DOHH2 (cell line): Measurements from ENCODE around the gene PPM1G.

Source experiments
- H3F3A ChIP-seq: fragments of 200-600 bp; sonication (generic), shearing (Covaris generic); 2 replicates; pipeline ENCODE4 v1.6.0; 2016; ENCODE audit warnings: antibody characterized with exemption, mild to moderate bottlenecking; ENCODE audit not compliant: control insufficient read depth, insufficient read depth
- H3K27ac ChIP-seq: fragments of 200-600 bp; sonication (generic); 2 replicates; pipeline ENCODE4 v1.5.1; 2014; ENCODE audit warnings: low read depth, mild to moderate bottlenecking, low read length, moderate library complexity
- H3K27me3 ChIP-seq: fragments of 200-600 bp; sonication (generic); 2 replicates; pipeline ENCODE4 v1.6.1; 2014; ENCODE audit warnings: mild to moderate bottlenecking, low read length, mixed read lengths; ENCODE audit not compliant: control insufficient read depth
- H3K36me3 ChIP-seq: fragments of 200-600 bp; sonication (generic); 2 replicates; pipeline ENCODE4 v1.6.1; 2014; ENCODE audit warnings: mild to moderate bottlenecking, low read length, moderate library complexity, mixed read lengths; ENCODE audit not compliant: control insufficient read depth
- H3K4me1 ChIP-seq: fragments of 200-600 bp; sonication (generic); 2 replicates; pipeline ENCODE4 v1.6.1; 2014; ENCODE audit warnings: mild to moderate bottlenecking, low read length, mixed read lengths; ENCODE audit not compliant: control insufficient read depth
- H3K4me2 ChIP-seq: fragments of 200-600 bp; sonication (generic); 2 replicates; pipeline ENCODE4 v1.6.0; 2014; ENCODE audit warnings: mild to moderate bottlenecking, low read length, moderate library complexity
- H3K4me3 ChIP-seq: fragments of 200-600 bp; sonication (generic); 2 replicates; pipeline ENCODE4 v1.5.1; 2014; ENCODE audit warnings: mild to moderate bottlenecking, low read length, mixed read lengths
- H3K79me2 ChIP-seq: fragments of 200-600 bp; sonication (generic); 2 replicates; pipeline ENCODE4 v1.6.1; 2014; ENCODE audit warnings: mild to moderate bottlenecking, low read length, mixed read lengths; ENCODE audit not compliant: control insufficient read depth
- H3K9me2 ChIP-seq: fragments of 200-600 bp; sonication (generic); replicated peaks from 2 replicates; pipeline ENCODE4 v1.6.1; 2014; ENCODE audit warnings: mild to moderate bottlenecking, low read length, mixed read lengths; ENCODE audit not compliant: control insufficient read depth
- H3K9me3 ChIP-seq: fragments of 200-600 bp; sonication (generic); 2 replicates; pipeline ENCODE4 v1.6.1; 2014; ENCODE audit warnings: antibody characterized with exemption, low read length, mixed read lengths; ENCODE audit not compliant: control insufficient read depth, insufficient read depth
- H4K20me1 ChIP-seq: fragments of 200-600 bp; sonication (generic); 2 replicates; pipeline ENCODE4 v1.6.0; 2014; ENCODE audit warnings: low read depth, mild to moderate bottlenecking, antibody characterized with exemption, low read length, moderate library complexity; ENCODE audit not compliant: control insufficient read depth, insufficient read depth
- EZH2phosphoT487 ChIP-seq: fragments of 200-600 bp; sonication (generic); IDR thresholded peaks from 2 replicates; pipeline ENCODE4 v1.6.1; 2017; ENCODE audit warnings: borderline replicate concordance, mild to moderate bottlenecking, antibody characterized with exemption, low read length, moderate library complexity, mixed read lengths
- TF ChIP-seq, protein P1 (sequence below): fragments of 200-600 bp; sonication (generic); IDR thresholded peaks from one replicate; pipeline ENCODE4 v1.5.1; 2014; ENCODE audit warnings: antibody characterized with exemption, mild to moderate bottlenecking, low read depth, low read length; ENCODE audit not compliant: poor library complexity, severe bottlenecking

Gene PPM1G

GRCh38 chr2:27377618-27378095 is 31.7 kb downstream of the PPM1G start:
- Histone ChIP-seq H4K20me1 (no peaks in the 10 kb centered on the region), H3K27me3 (no peaks in the 10 kb centered on the region), H3K4me2 (no peak overlapping the region), H3K9me3 (no peaks in the 10 kb centered on the region), H3K36me3 (peaks cover 89% of the 10 kb centered on the region), H3F3A (peaks cover 23% of the 10 kb centered on the region), H3K9me2 (no peaks in the 10 kb centered on the region), H3K79me2 (peaks cover 22% of the 10 kb centered on the region), H3K4me1 (peaks cover 28% of the 10 kb centered on the region), H3K4me3 (no peak overlapping the region), H3K27ac (no peak overlapping the region)
- TF ChIP-seq, protein P1, sequence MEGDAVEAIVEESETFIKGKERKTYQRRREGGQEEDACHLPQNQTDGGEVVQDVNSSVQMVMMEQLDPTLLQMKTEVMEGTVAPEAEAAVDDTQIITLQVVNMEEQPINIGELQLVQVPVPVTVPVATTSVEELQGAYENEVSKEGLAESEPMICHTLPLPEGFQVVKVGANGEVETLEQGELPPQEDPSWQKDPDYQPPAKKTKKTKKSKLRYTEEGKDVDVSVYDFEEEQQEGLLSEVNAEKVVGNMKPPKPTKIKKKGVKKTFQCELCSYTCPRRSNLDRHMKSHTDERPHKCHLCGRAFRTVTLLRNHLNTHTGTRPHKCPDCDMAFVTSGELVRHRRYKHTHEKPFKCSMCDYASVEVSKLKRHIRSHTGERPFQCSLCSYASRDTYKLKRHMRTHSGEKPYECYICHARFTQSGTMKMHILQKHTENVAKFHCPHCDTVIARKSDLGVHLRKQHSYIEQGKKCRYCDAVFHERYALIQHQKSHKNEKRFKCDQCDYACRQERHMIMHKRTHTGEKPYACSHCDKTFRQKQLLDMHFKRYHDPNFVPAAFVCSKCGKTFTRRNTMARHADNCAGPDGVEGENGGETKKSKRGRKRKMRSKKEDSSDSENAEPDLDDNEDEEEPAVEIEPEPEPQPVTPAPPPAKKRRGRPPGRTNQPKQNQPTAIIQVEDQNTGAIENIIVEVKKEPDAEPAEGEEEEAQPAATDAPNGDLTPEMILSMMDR = no peak
- no peak for TF ChIP-seq EZH2phosphoT487

DNA sequence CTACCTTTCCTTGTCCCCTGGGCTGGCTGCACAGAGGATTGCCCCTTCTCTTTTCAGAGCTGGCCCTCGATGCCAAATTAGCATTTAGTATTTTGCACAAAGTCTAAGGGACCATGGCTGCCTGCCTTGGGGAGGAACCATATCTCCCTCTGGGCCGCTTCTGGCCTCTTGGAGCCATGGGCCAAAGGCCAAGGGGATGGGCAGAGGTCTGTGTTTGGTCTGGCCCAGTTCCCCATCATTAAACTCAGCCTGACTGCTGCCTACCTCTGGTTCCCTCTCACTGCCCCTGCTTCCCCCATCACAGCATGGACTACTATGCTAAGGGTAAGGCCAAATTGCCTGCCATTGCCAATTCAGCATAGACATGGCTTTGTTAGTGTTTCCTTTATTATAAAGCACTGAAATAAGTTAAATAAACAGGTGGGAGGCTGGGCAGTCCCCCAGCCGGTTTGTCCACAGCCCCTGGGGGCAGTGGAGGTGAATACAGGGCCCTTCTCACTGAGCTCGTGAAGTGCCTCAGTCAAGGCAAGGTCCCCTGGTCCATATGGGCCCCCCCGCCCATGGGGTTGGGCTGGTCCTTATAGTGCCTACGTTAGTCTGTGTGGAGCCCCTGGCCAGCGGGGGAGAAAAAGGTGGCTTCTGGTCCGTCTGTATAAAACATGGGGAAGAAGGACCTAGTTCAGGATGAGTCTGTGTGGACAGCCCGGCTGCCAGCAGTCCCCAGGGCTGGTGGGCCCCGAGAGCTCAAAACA is 32.3 kb downstream of the PPM1G start:
- peaks cover 17% of the 10 kb centered on the region for H3F3A ChIP-seq
- peaks cover 34% of the 10 kb centered on the region for H3K4me1 ChIP-seq
- no peak overlapping the region for H3K4me2 ChIP-seq
- no peak overlapping the region for H3K27ac ChIP-seq
- H3K79me2 ChIP-seq = peaks cover 28% of the 10 kb centered on the region
- TF ChIP-seq, protein P1 = no peak
- no peak for TF ChIP-seq EZH2phosphoT487
- H3K4me3 ChIP-seq = no peak overlapping the region
- H3K27me3 ChIP-seq = no peaks in the 10 kb centered on the region
- H3K36me3 ChIP-seq = peaks cover 90% of the 10 kb centered on the region
- no peaks in the 10 kb centered on the region for H3K9me2 ChIP-seq
- H4K20me1 ChIP-seq = no peaks in the 10 kb centered on the region
- no peaks in the 10 kb centered on the region for H3K9me3 ChIP-seq

- H3K4me1 ChIP-seq = peaks cover 38% of the 10 kb centered on the region
- TF ChIP-seq, protein P1 = no peak
- no peak for TF ChIP-seq EZH2phosphoT487
- no peaks in the 10 kb centered on the region for H3K9me3 ChIP-seq
- no peaks in the 10 kb centered on the region for H3K27me3 ChIP-seq
- no peaks in the 10 kb centered on the region for H3K9me2 ChIP-seq
- H3K4me3 ChIP-seq = no peak overlapping the region
- peaks cover 10% of the 10 kb centered on the region; the same call in 1 of the 2 replicates for H3F3A ChIP-seq
- no peak overlapping the region for H3K4me2 ChIP-seq
- peaks cover 35% of the 10 kb centered on the region for H3K79me2 ChIP-seq
- no peak overlapping the region for H3K27ac ChIP-seq
- H4K20me1 ChIP-seq = peaks cover 4% of the 10 kb centered on the region; the same call in 1 of the 2 replicates
- H3K36me3 ChIP-seq = peaks cover 90% of the 10 kb centered on the region
Measured at GRCh38 chr2:27376151-27376865, 33.1 kb downstream of the PPM1G start.
